IMR-90 (cell line): Measurements from ENCODE around the gene JADE2. TPM values are rescaled to one million over a fixed set of nuclear protein-coding genes. Genes with fewer than 3 reads are reported as not detected.
A peak's percentile ranks its signal among the peaks of the same experiment; 100 is the strongest.

Experiments
- ATAC-seq: fragments of 200-7000 bp; cut with Tn5 transposase; 2 replicates; pipeline ENCODE4 v1.9.1; 2020; ENCODE audit warnings: low read depth, mild to moderate bottlenecking, moderate library complexity
- BruUV-seq: library from RNA; stranded (reverse); fragments of 400-500 nt; replicated peaks from 2 replicates; lab custom pipeline; 2021; lab: Mats Ljungman, UMichigan
- CTCF ChIA-PET: fragments of 300-600 bp; formaldehyde crosslinking; extraction: SDS; loops from one replicate; lab custom pipeline; 2021; ENCODE audit warnings: antibody characterized with exemption; lab: Yijun Ruan, JAX
- POLR2A ChIA-PET: fragments of 300-600 bp; sonication (Branson Sonifier 250); formaldehyde crosslinking; loops from one replicate; lab custom pipeline; 2022; ENCODE audit warnings: antibody characterized with exemption; ENCODE audit not compliant: unreplicated experiment; lab: Charles Lee
- DNase-seq: peaks from one replicate; pipeline ENCODE4 v3.0.0; 2013
- H2AFZ ChIP-seq: replicated peaks from 2 replicates; pipeline ENCODE3; 2013; ENCODE audit warnings: low read length, mild to moderate bottlenecking; ENCODE audit not compliant: poor library complexity
- H2AK5ac ChIP-seq: 2 replicates; pipeline ENCODE4 v1.6.1; 2013; ENCODE audit warnings: low read depth, low read length, inconsistent platforms
- H2AK9ac ChIP-seq: replicated peaks from 2 replicates; pipeline ENCODE3; 2013; ENCODE audit warnings: mild to moderate bottlenecking, low read depth, low read length, moderate library complexity; ENCODE audit not compliant: poor library complexity
- H2BK120ac ChIP-seq: 2 replicates; pipeline ENCODE4 v1.6.1; 2013; ENCODE audit warnings: low read depth, low read length, inconsistent platforms
- H2BK15ac ChIP-seq: 3 replicates; pipeline ENCODE4 v1.6.1; 2013; ENCODE audit warnings: low read depth, low read length, inconsistent platforms
- H2BK20ac ChIP-seq: 2 replicates; pipeline ENCODE4 v1.6.1; 2013; ENCODE audit warnings: low read depth, mild to moderate bottlenecking, inconsistent platforms, low read length, moderate library complexity
- H2BK5ac ChIP-seq: 2 replicates; pipeline ENCODE4 v1.6.1; 2013; ENCODE audit warnings: mild to moderate bottlenecking, low read depth, low read length, inconsistent platforms; ENCODE audit not compliant: poor library complexity, severe bottlenecking
- H3K14ac ChIP-seq: replicated peaks from 2 replicates; pipeline ENCODE4 v1.6.1; 2013; ENCODE audit warnings: low read depth, low read length, inconsistent platforms
- H3K18ac ChIP-seq: 2 replicates; pipeline ENCODE4 v1.6.1; 2013; ENCODE audit warnings: low read depth, low read length, control low read depth
- H3K23ac ChIP-seq: 2 replicates; pipeline ENCODE4 v1.6.1; 2013; ENCODE audit warnings: low read depth, low read length, inconsistent platforms
- H3K27ac ChIP-seq: 2 replicates; pipeline ENCODE4 v1.5.1; 2013; ENCODE audit warnings: mild to moderate bottlenecking, control low read depth, low read length; ENCODE audit not compliant: insufficient read depth
- H3K27me3 ChIP-seq: 2 replicates; pipeline ENCODE4 v1.6.1; 2013; ENCODE audit warnings: low read length; ENCODE audit not compliant: control insufficient read depth, insufficient read depth
- H3K36me3 ChIP-seq: 2 replicates; pipeline ENCODE4 v1.6.1; 2013; ENCODE audit warnings: low read length, mixed read lengths; ENCODE audit not compliant: control insufficient read depth, insufficient read depth
- H3K4ac ChIP-seq: 2 replicates; pipeline ENCODE4 v1.6.1; 2013; ENCODE audit warnings: low read depth, low read length, inconsistent platforms
- H3K4me1 ChIP-seq: 2 replicates; pipeline ENCODE4 v1.6.1; 2013; ENCODE audit warnings: low read length, mixed read lengths; ENCODE audit not compliant: control insufficient read depth, insufficient read depth
- H3K4me2 ChIP-seq: 2 replicates; pipeline ENCODE4 v1.6.1; 2013; ENCODE audit warnings: low read depth, mild to moderate bottlenecking, control low read depth, low read length, moderate library complexity
- H3K4me3 ChIP-seq: 2 replicates; pipeline ENCODE4 v1.5.1; 2013; ENCODE audit warnings: low read depth, mild to moderate bottlenecking, control low read depth, low read length, moderate library complexity; ENCODE audit not compliant: insufficient read depth
- H3K56ac ChIP-seq: 2 replicates; pipeline ENCODE4 v1.6.1; 2013; ENCODE audit warnings: low read length, inconsistent platforms; ENCODE audit not compliant: insufficient read depth; ENCODE audit errors: extremely low read depth
- H3K79me1 ChIP-seq, 2 experiments: 2 replicates each; pipeline ENCODE4 v1.6.1; 2013; ENCODE audit warnings: low read length in 2 of 2, inconsistent platforms in 1 of 2, low read depth in 1 of 2
- H3K9ac ChIP-seq: 2 replicates; pipeline ENCODE4 v1.6.1; 2013; ENCODE audit warnings: low read depth, low read length, control low read depth
- H3K9me1 ChIP-seq: 2 replicates; pipeline ENCODE4 v1.6.1; 2013; ENCODE audit warnings: low read length, inconsistent platforms; ENCODE audit not compliant: insufficient read depth
- H3K9me3 ChIP-seq: 2 replicates; pipeline ENCODE4 v1.6.1; 2013; ENCODE audit warnings: low read length; ENCODE audit not compliant: control insufficient read depth, insufficient read depth
- H4K20me1 ChIP-seq: 2 replicates; pipeline ENCODE4 v1.6.1; 2013; ENCODE audit warnings: low read length, inconsistent platforms; ENCODE audit not compliant: insufficient read depth
- H4K5ac ChIP-seq: 2 replicates; pipeline ENCODE4 v1.6.1; 2013; ENCODE audit warnings: mild to moderate bottlenecking, low read depth, low read length, control low read depth
- H4K8ac ChIP-seq, 2 experiments: 2 replicates each; pipeline ENCODE4 v1.6.1; 2013; ENCODE audit warnings: low read depth in 2 of 2, low read length in 2 of 2, control low read depth in 1 of 2, inconsistent platforms in 1 of 2
- H4K91ac ChIP-seq: 2 replicates; pipeline ENCODE4 v1.6.1; 2013; ENCODE audit warnings: low read depth, low read length, inconsistent platforms; ENCODE audit not compliant: insufficient read depth
- CTCF ChIP-seq: conservative IDR thresholded peaks from 2 replicates; pipeline ENCODE4 v1.5.1; 2012; ENCODE audit warnings: mild to moderate bottlenecking, low read depth, low read length, improper control_type of control experiment
- MAFK ChIP-seq: IDR thresholded peaks from 2 replicates; pipeline ENCODE4 v1.6.1; 2012; ENCODE audit warnings: low read depth, low read length, improper control_type of control experiment
- WGBS, 2 experiments: methylation state at CpG; one replicate each; pipeline versions ENCODE4 v1.1.5 to v1.1.7; 2013; ENCODE audit warnings: missing lambda C conversion rate in 2 of 2; ENCODE audit not compliant: insufficient read length in 1 of 2; ENCODE audit errors: extremely low coverage in 2 of 2; 5-methylcytosine and 5-hydroxymethylcytosine counted together
- dilution Hi-C: fragments of 300-500 bp; cut with HindIII; formaldehyde crosslinking; loops from one replicate; pipeline ENCODE4 v1.14.3; 2018; ENCODE audit warnings: low sequenced_read_pairs; ENCODE audit not compliant: unreplicated experiment
- in situ Hi-C: fragments of 300-500 bp; cut with MboI; formaldehyde crosslinking; loops from 3 replicates; pipeline ENCODE4 v1.14.3; 2019; ENCODE audit warnings: low sequenced_read_pairs, inconsistent platforms, mixed read lengths
- intact Hi-C: fragments of 100-400 bp; cut with micrococcal nuclease; formaldehyde crosslinking; loops from 2 replicates; pipeline ENCODE4 v1.10.0; 2022
- polyA plus RNA-seq, 3 experiments: library from polyadenylated mRNA; depleted of rRNA; stranded (reverse); fragments of >200 nt; gene quantifications; 2 replicates each; pipeline ENCODE4 v1.2.3, GENCODE V29; 2012; ENCODE audit warnings: low replicate concordance in 1 of 3
- total RNA-seq: library from RNA; depleted of rRNA; stranded (reverse); fragments of >200 nt; gene quantifications from 2 replicates; pipeline ENCODE4 v1.2.3, GENCODE V29; 2012

Gene JADE2
- total and polyA plus RNA-seq, 2 of the 4 experiments (the other 2 are of a cell fraction): 13.3 to 14.9 TPM

DNA sequence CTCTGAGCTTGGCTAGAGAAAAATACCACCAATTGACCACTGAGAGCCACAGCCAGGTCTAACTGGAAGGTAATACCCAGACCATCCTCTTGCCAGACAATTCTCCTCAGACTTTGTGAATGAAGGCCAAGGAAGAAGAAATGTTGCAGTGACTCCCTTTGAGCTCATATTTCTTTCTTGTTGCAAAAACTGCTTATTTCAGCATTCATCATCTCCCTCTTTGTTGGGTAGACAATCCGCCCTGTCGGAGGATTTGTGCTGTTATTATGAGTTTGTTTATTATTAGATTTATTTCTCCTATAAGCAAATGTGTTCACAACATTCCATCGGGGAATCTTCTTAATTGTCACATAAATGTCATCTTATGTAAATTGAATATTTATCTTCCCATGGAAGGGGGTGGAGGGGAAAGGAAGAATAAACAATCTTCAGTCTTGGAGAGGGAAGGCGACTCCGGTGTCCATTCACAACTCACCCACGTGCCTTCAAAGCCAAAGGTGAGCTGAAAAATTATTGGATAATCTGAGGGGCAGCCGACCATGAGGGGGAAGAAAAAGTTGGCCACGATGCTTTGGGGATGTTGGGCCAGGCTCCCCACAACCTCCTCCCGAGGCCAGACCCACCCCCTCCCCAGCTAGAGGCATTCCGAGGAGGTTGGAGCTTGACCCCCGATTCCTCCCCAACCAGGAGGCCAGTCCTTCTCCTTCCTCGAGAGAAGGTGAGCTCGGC is 1.8 kb upstream of the JADE2 start:
- in situ Hi-C loops: loop anchor here (10.0 kb wide), 1 partner anchor 109 kb away; the partner anchor contains the start of gene CDKN2AIPNL

More for the DNA sequence above, 1.8 kb upstream of the JADE2 start:
- H3K4me1 ChIP-seq: peaks cover 11% of the 10 kb centered on the region
- DNase-seq (no peak), ATAC-seq (no peak)
- peak overlapping the region; percentile 83 for H3K4ac ChIP-seq
- TF ChIP-seq MAFK (peak; percentile 62; the same call in 1 of the 2 replicates), CTCF (no peak)
- peaks cover 4% of the 10 kb centered on the region for H3K9me1 ChIP-seq
- H3K56ac ChIP-seq: peak overlapping the region; percentile 60
- 0 out of 2 replicates have a peak overlapping the region, but pooled peaks have one; percentile 1 for H2BK20ac ChIP-seq
- peak overlapping the region; percentile 35 for H4K91ac ChIP-seq
- H3K9ac ChIP-seq: peak overlapping the region; percentile 95; the same call in 1 of the 2 replicates
- peak overlapping the region; percentile 44 for H3K23ac ChIP-seq
- H3K4me3 ChIP-seq: peak overlapping the region; percentile 62
- peak overlapping the region; percentile 9; the same call in 1 of the 2 replicates for H3K18ac ChIP-seq
- H2BK15ac ChIP-seq: peak overlapping the region; percentile 16; the same call in 1 of the 3 replicates
- no peaks in the 10 kb centered on the region for H3K9me3 ChIP-seq
- H2AK9ac ChIP-seq: peak overlapping the region; percentile 73
- 0 out of 2 replicates have a peak overlapping the region, but pooled peaks have one; percentile 13 for H4K5ac ChIP-seq
- peaks cover 7% of the 10 kb centered on the region for H3K27me3 ChIP-seq
- no peak overlapping the region for H3K14ac ChIP-seq
- peaks cover 9 to 14% of the 10 kb centered on the region in 2 experiments; a peak in 3 of 4 replicates for H3K79me1 ChIP-seq
- POLR2A ChIA-PET: interaction anchor here (1.0 to 1.2 kb wide), 3 partner anchors 20 to 58 kb away, joined by 3 to 4 read pairs (median 3); no protein-coding TSS in a partner anchor
- H3K27ac ChIP-seq: peak overlapping the region; percentile 94
- intact Hi-C loops (no loop called here), dilution Hi-C loops (no loop called here)
- CTCF ChIA-PET: interaction anchor here (0.9 kb wide), 1 partner anchor 12 kb away, joined by 3 read pairs; no protein-coding TSS in a partner anchor
- peak overlapping the region; percentile 20 for H2BK5ac ChIP-seq
- H2BK120ac ChIP-seq: peak overlapping the region; percentile 67
- H2AFZ ChIP-seq: peak overlapping the region; percentile 92
- peak overlapping the region; percentile 80 to 98; a peak in 3 of 4 replicates for H4K8ac ChIP-seq
- no CpG with 5 or more reads among the region's 13 CpGs for WGBS, 2 experiments
- no peaks in the 10 kb centered on the region for H3K36me3 ChIP-seq
- H4K20me1 ChIP-seq: peaks cover 10% of the 10 kb centered on the region; the same call in 1 of the 2 replicates
- no TSS peak for BruUV-seq
- H2AK5ac ChIP-seq: peak overlapping the region; percentile 83
- peak overlapping the region; percentile 96; the same call in 1 of the 2 replicates for H3K4me2 ChIP-seq
